Calu3 (cell line): ENCODE measurements around the gene PIK3C2A. TPM values are rescaled to one million over a fixed set of nuclear protein-coding genes. Genes with fewer than 3 reads are reported as not detected.

Experiments used
- BruUV-seq: library from RNA; stranded (reverse); fragments of 400-500 nt; replicated peaks from 2 replicates; lab custom pipeline; 2021; lab: Mats Ljungman, UMichigan
- CTCF ChIA-PET: fragments of 300-600 bp; sonication (Branson Sonifier 250); formaldehyde crosslinking; loops from one replicate; lab custom pipeline; 2022; ENCODE audit warnings: antibody characterized with exemption; lab: Charles Lee
- DNase-seq: peaks from one replicate; pipeline ENCODE4 v3.0.0; 2022
- H3K27ac Mint-ChIP-seq: one replicate; pipeline ENCODE4 v1.8.0; 2022; ENCODE audit warnings: mixed read lengths; ENCODE audit not compliant: unreplicated experiment
- H3K27me3 Mint-ChIP-seq: one replicate; pipeline ENCODE4 v1.8.0; 2022; ENCODE audit warnings: mixed read lengths; ENCODE audit not compliant: unreplicated experiment
- H3K36me3 Mint-ChIP-seq: one replicate; pipeline ENCODE4 v1.8.0; 2022; ENCODE audit warnings: mild to moderate bottlenecking, moderate library complexity, mixed read lengths; ENCODE audit not compliant: insufficient read depth, unreplicated experiment
- H3K4me1 Mint-ChIP-seq: one replicate; pipeline ENCODE4 v1.8.0; 2022; ENCODE audit warnings: mild to moderate bottlenecking, low read depth, mixed read lengths; ENCODE audit not compliant: unreplicated experiment
- H3K4me3 Mint-ChIP-seq: one replicate; pipeline ENCODE4 v1.8.0; 2022; ENCODE audit warnings: mild to moderate bottlenecking, low read depth, moderate library complexity, mixed read lengths; ENCODE audit not compliant: unreplicated experiment
- H3K9me3 Mint-ChIP-seq: one replicate; pipeline ENCODE4 v1.8.0; 2022; ENCODE audit warnings: low read depth, mixed read lengths; ENCODE audit not compliant: unreplicated experiment
- intact Hi-C: fragments of 100-400 bp; cut with micrococcal nuclease; formaldehyde crosslinking; loops from one replicate; pipeline ENCODE4 v1.10.0; 2022; ENCODE audit not compliant: unreplicated experiment
- total RNA-seq: library from RNA; stranded (reverse); gene quantifications from 2 replicates; pipeline ENCODE4 v1.2.3, GENCODE V29; 2022
- TF ChIP-seq, protein P1 (sequence below): fragments of 200-600 bp; IDR thresholded peaks from one replicate; pipeline ENCODE4 v1.8.0; 2022; ENCODE audit warnings: antibody characterized with exemption; ENCODE audit not compliant: unreplicated experiment

The PIK3C2A gene
- total RNA-seq, 1 experiment from 2014 or later: 75.9 TPM

GRCh38 chr11:17186932-17187692, 20.7 kb downstream of the PIK3C2A start:
- H3K27me3 Mint-ChIP-seq: no peaks in the 10 kb centered on the region
- intact Hi-C loops: no loop called here
- no peaks in the 10 kb centered on the region for H3K9me3 Mint-ChIP-seq
- BruUV-seq: no TSS peak
- no peak overlapping the region for H3K27ac Mint-ChIP-seq
- H3K36me3 Mint-ChIP-seq: no peaks in the 10 kb centered on the region
- TF ChIP-seq, protein P1, sequence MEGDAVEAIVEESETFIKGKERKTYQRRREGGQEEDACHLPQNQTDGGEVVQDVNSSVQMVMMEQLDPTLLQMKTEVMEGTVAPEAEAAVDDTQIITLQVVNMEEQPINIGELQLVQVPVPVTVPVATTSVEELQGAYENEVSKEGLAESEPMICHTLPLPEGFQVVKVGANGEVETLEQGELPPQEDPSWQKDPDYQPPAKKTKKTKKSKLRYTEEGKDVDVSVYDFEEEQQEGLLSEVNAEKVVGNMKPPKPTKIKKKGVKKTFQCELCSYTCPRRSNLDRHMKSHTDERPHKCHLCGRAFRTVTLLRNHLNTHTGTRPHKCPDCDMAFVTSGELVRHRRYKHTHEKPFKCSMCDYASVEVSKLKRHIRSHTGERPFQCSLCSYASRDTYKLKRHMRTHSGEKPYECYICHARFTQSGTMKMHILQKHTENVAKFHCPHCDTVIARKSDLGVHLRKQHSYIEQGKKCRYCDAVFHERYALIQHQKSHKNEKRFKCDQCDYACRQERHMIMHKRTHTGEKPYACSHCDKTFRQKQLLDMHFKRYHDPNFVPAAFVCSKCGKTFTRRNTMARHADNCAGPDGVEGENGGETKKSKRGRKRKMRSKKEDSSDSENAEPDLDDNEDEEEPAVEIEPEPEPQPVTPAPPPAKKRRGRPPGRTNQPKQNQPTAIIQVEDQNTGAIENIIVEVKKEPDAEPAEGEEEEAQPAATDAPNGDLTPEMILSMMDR: no peak
- DNase-seq: no peak
- peaks cover 22% of the 10 kb centered on the region for H3K4me1 Mint-ChIP-seq
- CTCF ChIA-PET: no interaction called here
- H3K4me3 Mint-ChIP-seq: no peak overlapping the region

DNA sequence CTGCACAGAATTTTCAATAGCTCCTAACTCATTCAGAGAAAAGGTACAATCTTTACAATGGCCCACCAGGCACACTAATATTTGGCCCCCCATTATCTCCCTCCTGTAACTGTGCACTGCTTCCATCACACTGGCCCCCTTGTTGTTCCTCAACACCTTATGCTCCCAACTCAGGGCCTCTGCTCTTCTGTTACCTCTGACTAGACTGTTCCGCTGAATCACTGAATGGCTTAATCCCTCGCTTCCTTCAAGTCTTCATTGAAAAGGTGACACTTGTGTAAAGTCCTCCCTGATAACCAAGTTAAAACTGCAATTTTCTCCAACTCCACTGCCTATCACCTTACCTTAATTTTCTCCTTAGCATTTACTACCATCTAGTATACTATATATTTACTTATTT, 21.8 kb downstream of the PIK3C2A start:
- Mint-ChIP-seq H3K36me3 (no peaks in the 10 kb centered on the region), H3K4me3 (no peak overlapping the region), H3K9me3 (no peaks in the 10 kb centered on the region), H3K4me1 (peaks cover 22% of the 10 kb centered on the region), H3K27ac (no peak overlapping the region), H3K27me3 (no peaks in the 10 kb centered on the region)
- TF ChIP-seq, protein P1: no peak
- BruUV-seq: no TSS peak
- no peak for DNase-seq
- intact Hi-C loops: no loop called here
- CTCF ChIA-PET: no interaction called here

GRCh38 chr11:17184882-17185587, 22.8 kb downstream of the PIK3C2A start:
- Mint-ChIP-seq H3K4me1 (peaks cover 22% of the 10 kb centered on the region), H3K36me3 (no peaks in the 10 kb centered on the region), H3K9me3 (no peaks in the 10 kb centered on the region), H3K4me3 (no peak overlapping the region), H3K27ac (no peak overlapping the region), H3K27me3 (no peaks in the 10 kb centered on the region)
- no TSS peak for BruUV-seq
- TF ChIP-seq, protein P1: no peak
- DNase-seq: no peak
- CTCF ChIA-PET: no interaction called here
- intact Hi-C loops: no loop called here

DNA sequence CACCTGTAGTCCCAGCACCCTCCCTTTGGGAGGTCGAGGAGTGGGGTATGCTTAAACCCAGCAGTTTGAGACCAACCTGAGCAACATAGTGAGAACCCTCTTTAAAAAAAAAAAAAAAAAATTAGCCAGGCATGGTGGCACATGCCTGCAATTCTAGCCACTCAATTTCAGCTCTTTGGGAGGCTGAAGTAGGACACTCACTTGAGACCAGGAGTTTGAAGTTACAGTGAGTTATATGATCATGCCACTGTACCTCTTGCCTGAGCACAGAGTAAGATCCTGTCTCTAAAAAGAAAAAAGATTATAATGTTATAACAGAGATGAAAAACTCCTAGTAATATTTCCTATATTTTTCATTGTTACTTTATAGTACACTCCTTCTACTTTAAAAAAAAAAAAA, 23.9 kb downstream of the PIK3C2A start:
- intact Hi-C loops: no loop called here
- no peak overlapping the region for H3K27ac Mint-ChIP-seq
- TF ChIP-seq, protein P1: no peak
- no peak overlapping the region for H3K4me3 Mint-ChIP-seq
- no peaks in the 10 kb centered on the region for H3K27me3 Mint-ChIP-seq
- H3K9me3 Mint-ChIP-seq: no peaks in the 10 kb centered on the region
- no TSS peak for BruUV-seq
- CTCF ChIA-PET: interaction anchor here (0.7 kb wide), 2 partner anchors 8 to 399 kb away, joined by 3 to 4 read pairs; no protein-coding TSS in a partner anchor
- no peak for DNase-seq
- H3K4me1 Mint-ChIP-seq: peaks cover 22% of the 10 kb centered on the region
- H3K36me3 Mint-ChIP-seq: no peaks in the 10 kb centered on the region
